Activated T-cell treated with anti-CD3 and anti-CD28 coated beads for 24 hours (primary cell): ENCODE results near the gene C10orf67.
"Not testable (repeated sequence)": the region's sequence is repeated elsewhere in the genome, so short reads cannot be mapped to it uniquely, and the experiment has no call there.

Experiments used
- DNase-seq: peaks from one replicate; pipeline ENCODE4 v3.0.0-alpha.2; 2020; ENCODE audit warnings: low read depth

Gene C10orf67

DNA sequence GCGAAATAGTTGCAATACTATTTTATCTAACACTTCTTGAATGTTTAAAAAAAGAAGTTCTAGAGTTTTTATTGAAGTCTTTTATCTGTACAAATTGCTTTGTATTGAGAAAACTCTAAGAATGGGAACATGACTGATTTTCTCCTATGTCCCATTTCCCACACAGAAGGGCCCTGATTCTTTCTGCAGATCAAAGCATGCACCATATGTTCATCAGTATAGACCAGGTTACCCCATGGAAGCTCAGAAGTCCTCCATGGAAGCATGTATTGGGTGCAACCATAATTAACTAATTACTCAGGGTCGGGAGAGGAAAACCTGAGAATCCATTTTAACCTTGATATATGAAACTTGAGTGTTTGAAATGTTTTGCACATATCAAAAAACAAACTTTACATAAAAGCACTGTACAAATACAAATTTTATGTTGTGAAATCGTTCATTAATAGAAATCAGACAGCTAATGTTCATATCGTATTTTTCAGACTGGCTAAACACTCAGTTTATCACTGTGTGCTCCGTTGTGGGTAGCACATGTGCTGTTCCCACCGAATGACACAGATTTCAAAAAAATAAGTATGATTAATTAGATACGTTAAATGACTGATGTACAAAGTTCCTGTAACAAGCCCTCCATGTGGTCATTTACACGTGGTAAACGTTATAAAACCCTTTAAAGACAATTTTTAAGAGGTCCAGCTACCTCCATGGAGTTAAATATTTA lies 81.0 kb downstream of the C10orf67 start:
- DNase-seq, result no peak

DNA sequence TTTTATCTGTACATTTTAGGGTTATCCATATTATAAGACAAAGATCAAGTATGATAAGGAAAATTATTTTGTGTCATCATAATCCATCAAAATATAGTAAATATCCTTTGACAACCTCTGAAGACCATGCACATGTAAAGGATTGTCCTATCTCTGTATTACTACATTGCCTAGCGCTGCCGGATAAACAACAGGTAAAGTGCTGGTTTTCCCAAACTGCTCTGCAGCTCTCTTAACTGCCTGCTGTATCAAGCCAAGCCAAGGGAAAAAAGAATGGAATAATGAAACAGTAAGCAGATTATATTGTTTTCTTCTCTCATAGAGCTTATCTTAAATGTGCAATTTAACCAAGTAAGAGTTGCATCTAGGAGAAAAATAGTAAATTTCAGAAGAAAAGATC lies 81.7 kb downstream of the C10orf67 start:
- DNase-seq, result no peak

DNA sequence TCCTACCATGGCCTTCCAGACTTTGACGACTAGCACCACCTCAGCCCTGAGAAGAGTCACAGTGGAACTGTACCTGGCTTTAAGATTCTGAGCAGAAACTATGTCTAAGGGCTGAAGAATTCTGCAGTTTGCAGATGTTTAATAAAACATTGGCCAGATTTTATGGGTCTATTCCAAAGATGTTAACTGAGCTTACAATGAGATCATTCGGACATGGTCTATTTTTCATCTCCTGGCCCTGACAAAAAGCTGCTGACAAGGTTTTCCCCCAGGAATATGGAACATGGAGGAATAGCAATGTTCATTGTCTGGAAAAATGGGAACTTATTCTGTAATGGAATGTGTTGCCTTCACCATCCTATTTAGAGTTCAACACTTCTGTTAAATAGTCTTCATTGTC lies 86.1 kb downstream of the C10orf67 start:
- DNase-seq, result no peak

DNA sequence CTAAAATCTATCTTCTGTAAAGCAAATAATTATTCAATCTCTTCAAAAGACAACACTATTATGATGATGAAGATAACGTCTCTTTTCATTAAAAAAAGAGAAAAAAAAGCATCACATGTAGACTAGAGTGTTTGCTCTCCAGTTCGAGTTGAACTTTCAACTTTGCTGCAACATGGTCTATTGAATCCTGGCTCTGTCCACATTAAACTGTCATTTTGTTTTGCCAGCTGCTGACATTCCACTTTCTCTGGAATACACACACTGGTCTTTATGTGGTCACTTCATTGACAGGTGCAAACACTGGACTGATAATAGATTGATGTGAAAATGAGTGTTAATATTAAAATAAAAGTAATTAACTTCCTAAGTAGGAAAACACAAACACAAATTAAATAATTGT lies 90.8 kb downstream of the C10orf67 start:
- DNase-seq, result no peak

DNA sequence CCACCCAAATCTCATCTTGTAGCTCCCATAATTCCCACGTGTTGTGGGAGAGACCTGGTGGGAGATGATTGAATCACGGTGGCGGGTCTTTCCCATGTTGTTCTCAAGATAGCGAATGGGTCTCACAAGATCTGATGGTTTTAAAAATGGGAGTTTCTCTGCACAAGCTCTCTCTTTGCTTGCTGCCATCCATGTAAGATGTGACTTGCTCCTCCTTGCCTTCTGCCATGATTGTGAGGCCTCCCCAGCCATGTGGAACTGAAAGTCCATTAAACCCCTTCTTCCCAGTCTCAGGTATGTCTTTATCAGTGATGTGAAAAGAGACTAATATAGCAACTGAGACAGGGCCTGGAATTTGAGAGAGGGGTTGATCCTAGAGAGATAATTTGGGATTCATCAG lies 91.7 kb downstream of the C10orf67 start:
- not testable (repeated sequence) for DNase-seq

DNA sequence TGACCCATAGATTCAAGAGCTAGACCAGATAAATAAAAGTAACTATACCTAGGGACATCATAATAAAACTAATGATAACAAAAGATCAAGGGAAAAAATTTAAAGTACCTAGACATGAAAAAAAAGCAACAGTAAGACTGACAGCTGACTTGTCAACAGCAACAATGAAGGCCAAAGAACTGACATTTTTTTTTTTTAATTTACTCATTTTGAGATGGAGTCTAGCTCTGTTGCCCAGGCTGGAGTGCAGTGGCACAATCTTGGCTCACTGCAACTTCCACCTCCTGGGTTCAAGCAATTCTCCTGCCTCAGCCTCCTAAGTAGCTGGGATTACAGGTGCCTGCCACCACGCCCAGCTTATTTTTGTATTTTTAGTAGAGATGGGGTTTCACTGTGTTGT lies 102.8 kb downstream of the C10orf67 start:
- not testable (repeated sequence) for DNase-seq

DNA sequence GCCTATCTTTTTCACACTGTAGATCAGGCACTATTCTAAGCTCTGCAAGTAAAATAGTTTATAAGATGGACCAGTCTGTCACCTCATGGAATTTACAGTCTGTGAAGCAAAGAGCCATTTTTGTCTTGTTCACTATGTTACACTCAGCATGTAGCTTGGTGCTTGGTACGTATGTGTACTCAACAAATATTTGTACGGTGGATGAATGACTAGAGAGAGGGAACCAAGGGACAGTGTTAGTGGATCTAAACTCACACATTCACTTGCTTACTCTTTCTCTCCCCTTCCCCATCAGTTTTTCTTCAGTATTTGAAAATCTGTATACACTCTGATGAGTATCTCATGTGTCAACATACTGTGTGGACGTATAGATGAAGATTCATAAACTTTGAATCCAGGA lies 106.6 kb downstream of the C10orf67 start:
- no peak for DNase-seq

DNA sequence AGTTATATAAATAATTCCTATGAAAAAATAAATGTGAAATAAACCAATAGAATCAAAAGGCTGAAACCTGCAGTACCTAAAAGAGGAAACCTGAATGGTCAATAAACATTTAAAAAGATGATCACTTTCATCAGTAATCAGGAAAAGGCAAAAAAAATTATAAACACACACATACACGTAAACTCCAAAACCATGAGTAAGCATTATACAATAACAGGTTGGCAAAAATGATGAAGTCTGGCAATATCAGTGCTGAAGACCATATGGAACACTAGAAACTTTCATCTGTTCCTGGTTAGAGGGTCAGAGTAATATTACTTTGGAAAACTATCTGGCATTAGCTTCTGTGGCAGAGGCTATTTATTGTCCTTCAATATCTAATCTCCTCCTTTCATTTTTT lies 114.0 kb downstream of the C10orf67 start:
- DNase-seq, result no peak

DNA sequence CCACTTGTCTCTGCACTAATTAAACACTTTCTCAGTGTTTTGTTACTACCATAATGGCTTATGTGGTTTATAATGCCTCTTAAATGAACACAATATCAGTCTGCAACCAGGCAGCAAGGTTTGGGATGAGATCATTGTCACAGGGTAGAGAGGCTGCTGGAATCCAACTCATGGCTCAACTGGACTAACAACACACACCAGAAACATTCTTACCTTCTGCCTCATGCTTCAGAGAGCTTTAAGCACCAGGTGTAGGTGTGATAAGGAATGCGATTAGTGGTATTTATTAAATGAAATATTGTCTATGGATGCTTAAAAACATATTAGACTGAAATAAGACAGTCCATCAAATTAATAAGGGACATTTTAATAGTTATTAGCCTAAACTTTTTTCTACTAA lies 127.1 kb downstream of the C10orf67 start:
- DNase-seq, result no peak

DNA sequence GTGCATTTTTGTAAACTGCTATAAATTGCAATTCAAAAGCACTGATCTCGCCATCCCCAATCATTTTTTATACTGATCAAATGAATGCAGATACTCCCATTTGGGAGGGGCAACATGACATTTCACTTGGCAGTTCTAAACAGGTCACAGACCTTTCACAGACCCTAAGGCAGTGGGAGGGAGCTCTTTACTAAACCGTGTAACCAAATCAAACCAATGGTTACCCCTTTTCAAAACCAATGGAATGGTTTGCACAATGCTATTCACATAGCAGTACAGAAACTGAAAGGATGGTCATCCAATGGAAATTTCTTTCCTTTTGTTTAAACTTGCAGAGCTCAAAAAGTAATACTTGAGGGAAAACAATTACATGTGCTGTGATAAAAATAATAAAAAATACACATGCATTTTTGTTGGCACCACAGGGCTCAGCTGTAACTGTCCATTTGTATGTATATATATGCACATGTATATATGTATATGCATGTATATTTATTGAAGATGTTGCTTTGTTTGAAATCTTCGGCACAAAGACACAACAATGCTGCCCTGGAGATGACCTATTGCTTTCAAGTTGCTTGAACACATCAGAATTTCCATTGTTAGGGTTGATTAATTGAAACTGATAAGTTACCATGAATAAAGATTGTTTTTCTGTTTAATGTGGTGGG lies 138.5 kb downstream of the C10orf67 start:
- no peak for DNase-seq

DNA sequence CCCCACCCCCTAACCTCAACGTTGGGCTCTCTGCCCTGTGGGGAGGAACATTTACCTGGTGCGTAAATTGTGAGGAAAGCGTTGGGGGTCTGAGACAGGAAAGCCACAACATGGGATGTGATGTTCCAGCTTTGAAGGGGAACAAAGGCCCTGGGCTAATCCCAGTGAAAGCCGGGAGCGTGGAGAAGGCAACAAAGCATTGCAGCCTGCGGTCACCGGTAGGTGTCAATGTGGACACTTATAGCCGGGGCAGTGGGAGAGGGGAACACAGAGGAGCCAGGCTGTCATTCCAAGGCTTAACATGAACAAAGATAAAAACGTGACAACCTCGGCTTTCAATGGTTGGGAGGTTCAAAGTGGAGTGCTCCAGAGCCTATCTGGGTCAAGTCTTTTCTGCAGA lies 139.8 kb downstream of the C10orf67 start:
- no peak for DNase-seq

DNA sequence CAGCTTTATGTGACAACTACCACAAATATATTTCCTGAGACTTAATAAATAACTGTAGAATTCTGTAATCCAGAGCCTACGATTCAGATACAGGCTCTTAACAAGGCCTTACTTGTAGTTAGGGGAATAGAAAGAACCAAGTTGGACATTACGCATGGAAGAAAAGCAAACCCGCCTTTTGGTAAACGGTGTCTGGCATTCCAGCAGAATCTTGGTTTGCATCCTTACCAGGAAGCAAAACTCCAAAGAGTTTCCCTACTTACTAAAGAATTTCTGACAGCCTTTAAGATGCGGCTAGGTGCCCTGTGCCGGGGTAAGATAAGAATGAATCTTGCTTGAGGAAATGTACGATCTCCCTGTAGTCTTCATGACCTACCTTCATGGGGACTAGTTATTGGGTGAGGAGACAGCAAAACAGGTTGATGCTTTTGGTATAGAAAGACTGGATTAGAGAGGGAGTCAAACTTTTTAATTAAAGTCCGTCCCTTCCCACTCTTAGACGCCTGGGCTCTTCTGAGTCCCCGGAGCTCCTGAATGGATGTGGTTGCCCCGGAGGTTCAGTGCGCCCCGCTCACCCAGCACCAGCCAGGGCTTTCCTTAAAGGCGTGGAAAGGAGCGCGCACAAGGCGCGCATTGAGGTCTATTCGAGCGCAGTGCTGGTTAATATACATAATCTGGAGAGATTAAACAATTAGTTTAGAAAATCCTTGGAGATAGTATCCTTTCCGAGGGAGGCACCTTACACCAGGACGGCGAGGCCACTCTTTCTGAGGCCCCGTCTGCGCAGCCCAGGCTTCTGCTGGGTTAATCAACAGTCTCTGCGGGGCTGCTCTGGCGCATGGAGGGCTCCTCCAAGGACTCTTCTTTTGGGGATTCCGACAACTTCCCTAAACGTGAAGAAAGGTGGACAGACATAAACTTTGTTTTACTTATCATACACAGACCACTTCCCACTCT lies 140.9 kb downstream of the C10orf67 start:
- DNase-seq, result no peak

DNA sequence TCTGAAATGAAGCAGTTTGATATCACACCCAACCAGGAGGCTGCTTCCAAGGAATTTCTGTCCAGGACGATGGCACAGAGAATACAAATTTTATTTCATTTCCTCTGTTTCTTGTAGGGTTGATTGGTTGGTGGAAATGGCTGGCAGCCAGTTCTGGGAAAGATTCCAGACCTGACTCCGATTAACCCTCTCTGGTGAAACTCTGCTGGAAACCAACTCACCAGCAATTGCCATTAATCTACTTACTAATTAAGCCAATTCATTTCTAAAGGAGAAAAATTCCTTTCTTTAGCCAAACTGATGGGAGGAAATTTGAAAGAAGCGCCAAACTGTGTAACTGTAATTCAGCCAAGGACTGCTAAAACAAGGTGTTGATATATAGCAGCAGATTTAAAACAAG lies 141.8 kb downstream of the C10orf67 start:
- DNase-seq, result no peak

DNA sequence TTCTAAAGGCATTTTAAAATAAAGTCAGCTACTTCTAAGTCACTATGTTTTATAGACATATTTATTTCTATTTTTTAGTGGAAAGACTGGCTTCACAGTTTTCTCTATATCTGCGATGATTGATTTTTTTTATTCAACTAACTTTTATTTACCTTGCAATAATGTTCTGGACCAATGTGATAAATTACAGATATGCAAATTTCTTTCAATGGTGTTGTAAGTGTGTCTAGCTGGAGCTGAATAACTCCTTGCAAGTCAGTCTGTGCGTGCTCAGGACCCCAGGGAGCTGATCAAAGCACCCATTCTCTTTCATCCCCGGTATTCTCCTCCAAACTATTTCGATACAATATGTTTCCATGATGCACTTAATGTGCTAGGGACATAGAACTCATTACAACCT lies 142.8 kb downstream of the C10orf67 start:
- DNase-seq, result no peak

DNA sequence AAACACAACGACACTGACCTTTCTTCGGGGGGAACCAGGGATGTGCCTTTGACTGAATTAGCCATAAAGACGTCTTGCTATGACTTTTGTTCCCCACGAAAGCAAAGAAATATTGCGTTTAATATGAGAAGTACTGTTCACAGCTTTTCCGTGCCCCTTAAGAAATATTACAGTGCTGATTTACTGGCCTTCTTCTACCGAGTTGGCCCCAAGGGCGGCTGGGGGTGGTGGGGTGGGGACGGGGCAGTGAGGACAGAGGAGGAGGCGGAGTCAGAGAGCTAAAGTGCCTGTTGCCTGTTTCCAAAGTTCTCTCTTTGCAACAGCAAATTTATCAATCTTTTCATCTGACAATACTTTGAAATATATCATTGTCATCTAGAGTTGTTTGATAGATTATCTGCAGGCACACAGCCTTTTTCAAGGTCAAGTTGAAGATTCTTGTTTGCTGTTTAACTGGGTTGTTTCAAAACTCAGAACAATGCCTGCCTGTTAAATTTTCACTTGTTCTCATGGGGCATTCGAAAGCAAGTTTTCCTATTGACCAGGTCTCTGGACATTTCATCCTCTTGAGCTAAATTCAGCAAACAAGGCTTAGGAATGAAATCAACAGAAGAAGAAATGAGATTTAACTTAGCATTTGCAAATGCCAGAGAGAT lies 143.5 kb downstream of the C10orf67 start:
- DNase-seq, result no peak

DNA sequence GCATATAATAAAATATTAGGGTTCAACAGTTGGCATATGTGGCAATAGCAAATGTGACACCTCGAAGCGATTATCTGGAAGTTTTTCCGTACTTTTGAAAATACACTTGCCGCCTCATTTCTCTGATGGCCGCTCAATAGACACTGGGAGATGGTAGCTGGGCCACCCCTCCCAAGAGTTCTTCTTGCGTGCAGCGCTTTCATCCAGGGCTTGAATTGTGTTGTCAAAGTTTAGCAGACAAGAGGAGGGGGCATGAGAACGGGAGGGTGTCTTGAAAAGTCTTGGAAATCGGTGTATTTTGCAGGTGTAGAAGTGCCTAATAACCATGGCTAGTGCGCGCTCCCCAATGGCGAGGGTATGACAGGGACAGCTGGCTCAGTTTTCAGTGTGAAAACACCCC lies 144.0 kb downstream of the C10orf67 start:
- no peak for DNase-seq

DNA sequence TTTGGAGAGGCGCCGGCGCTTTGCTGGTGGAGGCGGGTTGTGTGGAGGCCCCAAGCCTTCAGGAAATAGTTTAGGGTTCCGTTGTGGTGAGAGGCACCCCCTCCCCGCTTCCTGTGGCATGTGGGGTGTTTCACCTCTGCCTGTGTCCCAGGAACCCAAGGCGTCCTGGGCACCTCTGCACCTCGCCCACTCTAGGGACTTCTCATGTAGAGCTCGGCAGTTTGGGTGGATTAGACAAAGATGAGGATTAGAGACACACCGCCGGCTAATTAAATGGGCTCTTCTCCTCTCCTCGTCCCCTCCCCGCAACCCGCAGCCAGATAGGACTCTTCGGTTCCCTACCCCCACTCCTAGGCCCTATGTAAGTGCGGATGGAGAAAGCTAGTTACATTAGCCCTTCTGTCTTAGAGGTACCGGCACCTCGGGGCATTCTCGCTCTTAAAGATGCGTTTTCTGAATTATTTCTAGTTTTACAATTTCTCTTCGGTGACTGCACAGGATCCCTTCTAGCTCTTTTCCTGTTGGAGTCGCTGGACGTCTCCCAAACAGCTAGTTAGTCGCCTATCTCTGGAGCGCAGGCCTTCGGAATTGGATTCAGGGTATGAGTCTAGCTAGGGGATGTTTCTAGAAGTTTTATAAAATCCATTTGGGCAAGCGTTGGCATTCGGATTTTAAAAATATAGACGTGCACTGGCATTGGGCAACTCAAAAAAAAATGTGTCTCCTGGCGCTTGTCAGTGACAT lies 144.7 kb downstream of the C10orf67 start:
- DNase-seq, result no peak

DNA sequence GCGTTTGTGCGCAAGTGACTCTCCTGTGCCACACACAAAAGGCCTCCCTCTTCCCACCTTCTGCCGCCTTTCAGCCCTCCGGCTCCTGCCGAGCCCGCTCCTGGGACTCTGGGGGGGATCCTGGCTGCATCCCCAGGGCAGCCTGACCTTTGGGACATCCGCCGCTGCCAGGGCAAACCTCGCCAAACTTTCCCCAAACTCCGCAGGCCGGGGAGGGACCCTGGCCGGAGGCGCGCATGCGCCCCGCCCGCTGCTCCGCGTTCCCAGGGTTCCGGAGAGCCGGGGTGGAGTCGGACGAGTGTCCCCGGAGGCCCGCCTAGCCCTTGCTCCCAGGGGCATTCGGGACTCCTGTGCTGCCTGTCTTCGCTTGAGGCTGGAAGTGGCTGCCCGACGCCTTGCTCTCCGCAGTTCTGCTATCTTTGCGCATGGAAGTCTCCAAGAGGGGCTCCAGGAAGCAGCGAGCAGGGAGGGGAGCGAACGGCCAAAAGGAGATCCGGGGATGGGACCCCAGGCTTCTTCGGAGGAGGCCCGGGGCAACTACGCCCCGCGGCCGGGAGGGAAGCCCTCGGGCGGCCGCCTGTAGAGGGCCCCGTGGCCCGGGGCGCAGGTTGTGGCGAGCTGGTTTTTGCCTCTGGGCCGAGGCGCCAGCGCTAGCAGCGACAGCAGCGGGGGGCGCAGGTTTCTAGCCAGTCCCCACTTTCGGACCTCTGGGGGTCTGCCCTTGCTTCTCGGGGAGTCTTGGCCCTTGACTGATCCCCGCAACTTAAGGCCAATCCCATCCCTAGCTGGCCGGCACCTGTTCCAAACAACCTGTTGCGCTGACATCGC lies 145.4 kb downstream of the C10orf67 start:
- no peak for DNase-seq

DNA sequence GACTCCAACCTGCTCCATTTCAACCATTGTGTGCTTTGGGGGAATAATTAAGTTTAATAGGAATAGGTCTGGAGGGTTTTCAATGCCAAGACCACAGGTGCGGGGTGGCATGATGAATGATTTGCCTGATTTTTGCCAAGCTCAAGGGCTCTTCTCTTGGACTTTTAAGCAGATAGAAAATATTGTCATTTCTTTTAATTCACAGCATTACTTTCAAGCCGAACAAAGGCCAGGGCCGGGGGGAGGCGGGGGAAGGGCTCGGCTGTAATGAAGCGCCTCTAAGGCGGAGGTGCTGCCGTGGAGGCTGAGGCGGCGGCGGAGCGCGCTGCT lies 146.0 kb downstream of the C10orf67 start:
- DNase-seq, result no peak

DNA sequence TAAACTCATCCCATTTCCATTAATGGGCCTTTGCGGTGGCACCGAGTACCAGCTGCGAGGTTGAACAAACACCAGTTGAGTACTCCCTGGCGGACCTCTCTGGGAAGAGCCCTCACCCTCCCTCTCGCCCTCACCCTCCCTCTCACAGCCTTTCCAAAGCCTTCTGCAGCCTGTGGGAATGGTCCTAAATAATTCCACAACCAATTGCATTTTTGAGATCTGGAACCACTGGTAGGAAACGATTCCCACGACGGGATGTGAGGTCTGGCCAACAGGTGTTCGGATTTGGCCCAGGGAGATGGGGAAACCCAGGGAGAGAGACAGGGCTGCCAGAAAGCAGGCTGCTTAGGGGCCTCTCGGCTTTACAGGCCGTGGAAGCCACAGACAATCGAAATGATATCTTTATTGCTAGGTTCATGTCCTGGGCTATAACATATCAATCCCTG lies 147.2 kb downstream of the C10orf67 start:
- DNase-seq, result no peak

DNA sequence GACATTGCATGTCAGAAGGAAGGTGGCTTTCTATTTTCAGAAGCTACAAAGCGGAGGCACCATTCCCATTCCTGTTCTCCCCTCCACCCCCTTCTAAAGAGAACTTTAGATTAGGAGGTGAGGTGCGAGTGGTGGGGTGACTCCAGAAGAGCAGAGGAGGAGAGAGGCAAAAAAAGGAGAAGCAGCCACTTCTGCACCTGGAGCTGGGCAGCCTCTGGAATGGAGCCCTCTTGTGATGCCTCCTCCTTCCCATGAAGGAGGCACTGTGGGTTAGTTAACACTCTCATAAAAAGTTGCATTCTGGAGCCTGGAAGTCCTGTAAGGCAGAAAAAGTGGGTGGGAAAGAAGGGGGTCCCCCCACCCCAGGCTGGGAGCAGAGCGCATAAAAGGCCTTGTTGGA lies 147.7 kb downstream of the C10orf67 start:
- DNase-seq, result no peak
